Gastroesophageal sphincter (tissue), 4 donors: ENCODE data around the gene EXOC2. TPM values are rescaled to one million over a fixed set of nuclear protein-coding genes. Genes with fewer than 3 reads are reported as not detected.

ENCODE experiments used
- ATAC-seq: fragments of 150-250 bp; one replicate; pipeline ENCODE4 v1.9.1; 2016; ENCODE audit warnings: mild to moderate bottlenecking, moderate library complexity
- H3K27ac ChIP-seq, 4 donors: fragments of 200-600 bp; sonication (generic) in 3 of 4; 1 replicate in 3 of 4; 2 replicates in 1 of 4; pipeline ENCODE4 v1.5.1; 2016 to 2019
- H3K27me3 ChIP-seq: fragments of 200-600 bp; sonication (generic); one replicate; pipeline ENCODE4 v1.5.1; 2019
- H3K36me3 ChIP-seq, 2 donors: fragments of 200-600 bp; sonication (generic); one replicate each; pipeline ENCODE4 v1.5.1; 2019; ENCODE audit warnings: control low read depth in 1 of 2
- H3K4me1 ChIP-seq, 3 donors: fragments of 200-600 bp; sonication (generic); 1 replicate in 2 of 3; 2 replicates in 1 of 3; pipeline ENCODE4 v1.5.1; 2016 to 2019; ENCODE audit warnings: control low read depth in 2 of 3
- H3K4me3 ChIP-seq, 2 donors: fragments of 200-600 bp; sonication (generic); one replicate each; pipeline ENCODE4 v1.5.1; 2019; ENCODE audit warnings: mild to moderate bottlenecking in 1 of 2, moderate library complexity in 1 of 2
- H3K9me3 ChIP-seq, 3 donors: fragments of 200-600 bp; sonication (generic); one replicate each; pipeline ENCODE4 v1.5.1; 2017 to 2019; ENCODE audit warnings: control low read depth in 2 of 3
- CTCF ChIP-seq, 4 experiments: fragments of 200-600 bp in 2 of 4; fragments of 450-650 bp in 2 of 4; sonication (generic) in 1 of 4; IDR thresholded peaks; one replicate each; pipeline ENCODE4 v1.5.1; 2017 to 2019; ENCODE audit warnings: antibody characterized with exemption in 4 of 4, mild to moderate bottlenecking in 2 of 4, moderate library complexity in 2 of 4
- EP300 ChIP-seq: sonication (generic); formaldehyde crosslinking; IDR thresholded peaks from one replicate; pipeline ENCODE4 v1.6.1; 2017; ENCODE audit warnings: antibody characterized with exemption, mild to moderate bottlenecking
- POLR2A ChIP-seq, 2 donors: fragments of 450-650 bp; IDR thresholded peaks; one replicate each; pipeline ENCODE4 v1.6.1; 2017; ENCODE audit warnings: antibody characterized with exemption in 2 of 2, mild to moderate bottlenecking in 2 of 2, moderate library complexity in 1 of 2
- POLR2AphosphoS5 ChIP-seq: sonication (generic); formaldehyde crosslinking; IDR thresholded peaks from one replicate; pipeline ENCODE4 v1.6.1; 2017; ENCODE audit warnings: antibody characterized with exemption
- WGBS, 2 donors: methylation state at CpG; one replicate each; pipeline ENCODE4 v1.1.5; 2018; ENCODE audit warnings: low coverage in 1 of 2; 5-methylcytosine and 5-hydroxymethylcytosine counted together
- total RNA-seq, 4 donors: library from RNA; depleted of rRNA; stranded (reverse); fragments of >200 nt; gene quantifications; one replicate each; pipeline ENCODE4 v1.1.0, GENCODE V29; 2016

Gene EXOC2
- total RNA-seq, 4 donors from 2014 or later, result 17.8 to 39.2 (median 25.8) TPM

GRCh38 chr6:582370-582769 lies 110.6 kb downstream of the EXOC2 start:
- no peak overlapping the region for H3K4me3 ChIP-seq
- no peaks in the 10 kb centered on the region for H3K27me3 ChIP-seq
- WGBS, 2 donors, result 81 to 100% methylated on average over 2 to 8 of the region's 12 CpGs
- peak overlapping the region; percentile 35 to 77 (median 60) for H3K27ac ChIP-seq
- no peaks in the 10 kb centered on the region for H3K36me3 ChIP-seq
- ATAC-seq, result no peak
- H3K9me3 ChIP-seq, result no peaks in the 10 kb centered on the region
- TF ChIP-seq EP300 (no peak), POLR2AphosphoS5 (no peak), POLR2A (IDR thresholded peaks at IDR 0.05) (no peak), CTCF (IDR thresholded peaks at IDR 0.05) (no peak)
- peaks cover 0 to 50% (median 4%) of the 10 kb centered on the region in 3 donors for H3K4me1 ChIP-seq

- H3K4me1 ChIP-seq, result peaks cover 0 to 27% (median 4%) of the 10 kb centered on the region in 3 donors
- ATAC-seq, result no peak
- no peaks in the 10 kb centered on the region for H3K27me3 ChIP-seq
- no peak overlapping the region for H3K27ac ChIP-seq
- peaks cover 0 to 18% of the 10 kb centered on the region in 2 donors for H3K36me3 ChIP-seq
- TF ChIP-seq CTCF (IDR thresholded peaks at IDR 0.05) (peak in 1 of 4 experiments; percentile 41), POLR2AphosphoS5 (no peak)
- H3K4me3 ChIP-seq, result no peak overlapping the region
- 45 to 71% methylated on average over 5 of the region's 5 CpGs for WGBS, 2 donors
- no peaks in the 10 kb centered on the region for H3K9me3 ChIP-seq
Measured at GRCh38 chr6:579339-579738, 113.6 kb downstream of the EXOC2 start.

- peaks cover 0 to 63% of the 10 kb centered on the region in 2 donors for H3K36me3 ChIP-seq
- no peak overlapping the region for H3K4me3 ChIP-seq
- TF ChIP-seq CTCF (IDR thresholded peaks at IDR 0.05) (no peak), POLR2AphosphoS5 (no peak), EP300 (no peak), POLR2A (IDR thresholded peaks at IDR 0.05) (no peak)
- ATAC-seq, result no peak
- no peaks in the 10 kb centered on the region for H3K27me3 ChIP-seq
- no peaks in the 10 kb centered on the region for H3K9me3 ChIP-seq
- no peaks in the 10 kb centered on the region for H3K4me1 ChIP-seq
- WGBS, 2 donors, result 57 to 81% methylated on average over 1 to 6 of the region's 16 CpGs
- H3K27ac ChIP-seq, result no peak overlapping the region
Measured at GRCh38 chr6:572596-573265, 120.2 kb downstream of the EXOC2 start.

- ATAC-seq, result no peak
- Histone ChIP-seq H3K4me1 (no peaks in the 10 kb centered on the region), H3K27ac (no peak overlapping the region), H3K9me3 (no peaks in the 10 kb centered on the region), H3K27me3 (no peaks in the 10 kb centered on the region), H3K4me3 (no peak overlapping the region), H3K36me3 (peaks cover 0 to 71% of the 10 kb centered on the region in 2 donors)
- no peak for TF ChIP-seq EP300
- WGBS, 2 donors, result 88% methylated on average over 6 of the region's 6 CpGs
Measured at GRCh38 chr6:571892-572291, 121.0 kb downstream of the EXOC2 start.

- WGBS, 2 donors, result 79 to 89% methylated on average over 3 to 4 of the region's 5 CpGs
- no peak for TF ChIP-seq EP300
- TF ChIP-seq POLR2AphosphoS5, result no peak
- TF ChIP-seq POLR2A (IDR thresholded peaks at IDR 0.05), result no peak
- no peak for TF ChIP-seq CTCF (IDR thresholded peaks at IDR 0.05)
- Histone ChIP-seq H3K27me3 (no peaks in the 10 kb centered on the region), H3K9me3 (no peaks in the 10 kb centered on the region), H3K27ac (no peak overlapping the region), H3K4me3 (no peak overlapping the region), H3K36me3 (peaks cover 0 to 75% of the 10 kb centered on the region in 2 donors), H3K4me1 (no peaks in the 10 kb centered on the region)
- no peak for ATAC-seq
Measured at GRCh38 chr6:570825-571224, 122.1 kb downstream of the EXOC2 start.
